IMR-90 (cell line): ENCODE data around the gene PLA2G2E. TPM values are rescaled to one million over a fixed set of nuclear protein-coding genes. Genes with fewer than 3 reads are reported as not detected.

Experiments
- ATAC-seq: fragments of 200-7000 bp; cut with Tn5 transposase; 2 replicates; pipeline ENCODE4 v1.9.1; 2020; ENCODE audit warnings: low read depth, mild to moderate bottlenecking, moderate library complexity
- BruUV-seq: library from RNA; stranded (reverse); fragments of 400-500 nt; replicated peaks from 2 replicates; lab custom pipeline; 2021; lab: Mats Ljungman, UMichigan
- CTCF ChIA-PET: fragments of 300-600 bp; formaldehyde crosslinking; extraction: SDS; loops from one replicate; lab custom pipeline; 2021; ENCODE audit warnings: antibody characterized with exemption; lab: Yijun Ruan, JAX
- POLR2A ChIA-PET: fragments of 300-600 bp; sonication (Branson Sonifier 250); formaldehyde crosslinking; loops from one replicate; lab custom pipeline; 2022; ENCODE audit warnings: antibody characterized with exemption; ENCODE audit not compliant: unreplicated experiment; lab: Charles Lee
- DNase-seq: peaks from one replicate; pipeline ENCODE4 v3.0.0; 2013
- H2AFZ ChIP-seq: replicated peaks from 2 replicates; pipeline ENCODE3; 2013; ENCODE audit warnings: low read length, mild to moderate bottlenecking; ENCODE audit not compliant: poor library complexity
- H2AK5ac ChIP-seq: 2 replicates; pipeline ENCODE4 v1.6.1; 2013; ENCODE audit warnings: low read depth, low read length, inconsistent platforms
- H2AK9ac ChIP-seq: replicated peaks from 2 replicates; pipeline ENCODE3; 2013; ENCODE audit warnings: mild to moderate bottlenecking, low read depth, low read length, moderate library complexity; ENCODE audit not compliant: poor library complexity
- H2BK120ac ChIP-seq: 2 replicates; pipeline ENCODE4 v1.6.1; 2013; ENCODE audit warnings: low read depth, low read length, inconsistent platforms
- H2BK15ac ChIP-seq: 3 replicates; pipeline ENCODE4 v1.6.1; 2013; ENCODE audit warnings: low read depth, low read length, inconsistent platforms
- H2BK20ac ChIP-seq: 2 replicates; pipeline ENCODE4 v1.6.1; 2013; ENCODE audit warnings: low read depth, mild to moderate bottlenecking, inconsistent platforms, low read length, moderate library complexity
- H2BK5ac ChIP-seq: 2 replicates; pipeline ENCODE4 v1.6.1; 2013; ENCODE audit warnings: mild to moderate bottlenecking, low read depth, low read length, inconsistent platforms; ENCODE audit not compliant: poor library complexity, severe bottlenecking
- H3K14ac ChIP-seq: replicated peaks from 2 replicates; pipeline ENCODE4 v1.6.1; 2013; ENCODE audit warnings: low read depth, low read length, inconsistent platforms
- H3K18ac ChIP-seq: 2 replicates; pipeline ENCODE4 v1.6.1; 2013; ENCODE audit warnings: low read depth, low read length, control low read depth
- H3K23ac ChIP-seq: 2 replicates; pipeline ENCODE4 v1.6.1; 2013; ENCODE audit warnings: low read depth, low read length, inconsistent platforms
- H3K27ac ChIP-seq: 2 replicates; pipeline ENCODE4 v1.5.1; 2013; ENCODE audit warnings: mild to moderate bottlenecking, control low read depth, low read length; ENCODE audit not compliant: insufficient read depth
- H3K27me3 ChIP-seq: 2 replicates; pipeline ENCODE4 v1.6.1; 2013; ENCODE audit warnings: low read length; ENCODE audit not compliant: control insufficient read depth, insufficient read depth
- H3K36me3 ChIP-seq: 2 replicates; pipeline ENCODE4 v1.6.1; 2013; ENCODE audit warnings: low read length, mixed read lengths; ENCODE audit not compliant: control insufficient read depth, insufficient read depth
- H3K4ac ChIP-seq: 2 replicates; pipeline ENCODE4 v1.6.1; 2013; ENCODE audit warnings: low read depth, low read length, inconsistent platforms
- H3K4me1 ChIP-seq: 2 replicates; pipeline ENCODE4 v1.6.1; 2013; ENCODE audit warnings: low read length, mixed read lengths; ENCODE audit not compliant: control insufficient read depth, insufficient read depth
- H3K4me2 ChIP-seq: 2 replicates; pipeline ENCODE4 v1.6.1; 2013; ENCODE audit warnings: low read depth, mild to moderate bottlenecking, control low read depth, low read length, moderate library complexity
- H3K4me3 ChIP-seq: 2 replicates; pipeline ENCODE4 v1.5.1; 2013; ENCODE audit warnings: low read depth, mild to moderate bottlenecking, control low read depth, low read length, moderate library complexity; ENCODE audit not compliant: insufficient read depth
- H3K56ac ChIP-seq: 2 replicates; pipeline ENCODE4 v1.6.1; 2013; ENCODE audit warnings: low read length, inconsistent platforms; ENCODE audit not compliant: insufficient read depth; ENCODE audit errors: extremely low read depth
- H3K79me1 ChIP-seq, 2 experiments: 2 replicates each; pipeline ENCODE4 v1.6.1; 2013; ENCODE audit warnings: low read length in 2 of 2, inconsistent platforms in 1 of 2, low read depth in 1 of 2
- H3K9ac ChIP-seq: 2 replicates; pipeline ENCODE4 v1.6.1; 2013; ENCODE audit warnings: low read depth, low read length, control low read depth
- H3K9me1 ChIP-seq: 2 replicates; pipeline ENCODE4 v1.6.1; 2013; ENCODE audit warnings: low read length, inconsistent platforms; ENCODE audit not compliant: insufficient read depth
- H3K9me3 ChIP-seq: 2 replicates; pipeline ENCODE4 v1.6.1; 2013; ENCODE audit warnings: low read length; ENCODE audit not compliant: control insufficient read depth, insufficient read depth
- H4K20me1 ChIP-seq: 2 replicates; pipeline ENCODE4 v1.6.1; 2013; ENCODE audit warnings: low read length, inconsistent platforms; ENCODE audit not compliant: insufficient read depth
- H4K5ac ChIP-seq: 2 replicates; pipeline ENCODE4 v1.6.1; 2013; ENCODE audit warnings: mild to moderate bottlenecking, low read depth, low read length, control low read depth
- H4K8ac ChIP-seq, 2 experiments: 2 replicates each; pipeline ENCODE4 v1.6.1; 2013; ENCODE audit warnings: low read depth in 2 of 2, low read length in 2 of 2, control low read depth in 1 of 2, inconsistent platforms in 1 of 2
- H4K91ac ChIP-seq: 2 replicates; pipeline ENCODE4 v1.6.1; 2013; ENCODE audit warnings: low read depth, low read length, inconsistent platforms; ENCODE audit not compliant: insufficient read depth
- BHLHE40 ChIP-seq: fragments of 150-350 bp; IDR thresholded peaks from 2 replicates; pipeline ENCODE4 v1.6.1; 2016; ENCODE audit warnings: mild to moderate bottlenecking, low read depth, low read length
- CEBPB ChIP-seq: IDR thresholded peaks from 2 replicates; pipeline ENCODE4 v1.6.1; 2012; ENCODE audit warnings: low read depth, low read length, improper control_type of control experiment
- CHD1 ChIP-seq: IDR thresholded peaks from 2 replicates; pipeline ENCODE4 v1.6.1; 2012; ENCODE audit warnings: low read depth, low read length, improper control_type of control experiment
- FOS ChIP-seq: fragments of 150-350 bp; IDR thresholded peaks from 2 replicates; pipeline ENCODE4 v1.6.1; 2016; ENCODE audit warnings: low read depth, low read length
- MAFK ChIP-seq: IDR thresholded peaks from 2 replicates; pipeline ENCODE4 v1.6.1; 2012; ENCODE audit warnings: low read depth, low read length, improper control_type of control experiment
- MAZ ChIP-seq: IDR thresholded peaks from 2 replicates; pipeline ENCODE4 v1.6.1; 2012; ENCODE audit warnings: low read depth, mild to moderate bottlenecking, low read length, improper control_type of control experiment, moderate library complexity, borderline replicate concordance
- MXI1 ChIP-seq: IDR thresholded peaks from 2 replicates; pipeline ENCODE4 v1.6.1; 2012; ENCODE audit warnings: low read depth, mild to moderate bottlenecking, low read length, moderate library complexity, borderline replicate concordance
- NFE2L2 ChIP-seq: fragments of 150-350 bp; IDR thresholded peaks from 2 replicates; pipeline ENCODE4 v1.6.1; 2016; ENCODE audit warnings: low read depth, mild to moderate bottlenecking, low read length
- POLR2A ChIP-seq: IDR thresholded peaks from 2 replicates; pipeline ENCODE4 v1.6.1; 2012; ENCODE audit warnings: mild to moderate bottlenecking, low read depth, low read length
- RAD21 ChIP-seq: IDR thresholded peaks from 2 replicates; pipeline ENCODE4 v1.6.1; 2012; ENCODE audit warnings: low read length, improper control_type of control experiment
- RCOR1 ChIP-seq: IDR thresholded peaks from 2 replicates; pipeline ENCODE4 v1.6.1; 2012; ENCODE audit warnings: mild to moderate bottlenecking, low read length, improper control_type of control experiment; ENCODE audit not compliant: insufficient replicate concordance
- RFX5 ChIP-seq: IDR thresholded peaks from 2 replicates; pipeline ENCODE4 v1.8.0; 2012; ENCODE audit warnings: low read depth, mild to moderate bottlenecking, low read length, moderate library complexity
- SMC3 ChIP-seq: fragments of 150-350 bp; IDR thresholded peaks from 2 replicates; pipeline ENCODE4 v1.6.1; 2016; ENCODE audit warnings: low read depth, mild to moderate bottlenecking, antibody characterized with exemption, low read length, moderate library complexity
- USF2 ChIP-seq: fragments of 150-350 bp; IDR thresholded peaks from 2 replicates; pipeline ENCODE4 v1.6.1; 2017; ENCODE audit warnings: mild to moderate bottlenecking, antibody characterized with exemption, low read length, low read depth
- WGBS, 2 experiments: methylation state at CpG; one replicate each; pipeline versions ENCODE4 v1.1.5 to v1.1.7; 2013; ENCODE audit warnings: missing lambda C conversion rate in 2 of 2; ENCODE audit not compliant: insufficient read length in 1 of 2; ENCODE audit errors: extremely low coverage in 2 of 2; 5-methylcytosine and 5-hydroxymethylcytosine counted together
- dilution Hi-C: fragments of 300-500 bp; cut with HindIII; formaldehyde crosslinking; loops from one replicate; pipeline ENCODE4 v1.14.3; 2018; ENCODE audit warnings: low sequenced_read_pairs; ENCODE audit not compliant: unreplicated experiment
- in situ Hi-C: fragments of 300-500 bp; cut with MboI; formaldehyde crosslinking; loops from 3 replicates; pipeline ENCODE4 v1.14.3; 2019; ENCODE audit warnings: low sequenced_read_pairs, inconsistent platforms, mixed read lengths
- intact Hi-C: fragments of 100-400 bp; cut with micrococcal nuclease; formaldehyde crosslinking; loops from 2 replicates; pipeline ENCODE4 v1.10.0; 2022
- polyA plus RNA-seq, 3 experiments: library from polyadenylated mRNA; depleted of rRNA; stranded (reverse); fragments of >200 nt; gene quantifications; 2 replicates each; pipeline ENCODE4 v1.2.3, GENCODE V29; 2012; ENCODE audit warnings: low replicate concordance in 1 of 3
- total RNA-seq: library from RNA; depleted of rRNA; stranded (reverse); fragments of >200 nt; gene quantifications from 2 replicates; pipeline ENCODE4 v1.2.3, GENCODE V29; 2012
- TF ChIP-seq, protein P1 (sequence below): fragments of 150-350 bp; IDR thresholded peaks from 2 replicates; pipeline ENCODE4 v1.6.1; 2016; ENCODE audit warnings: low read depth, mild to moderate bottlenecking, low read length, moderate library complexity, borderline replicate concordance
- TF ChIP-seq, protein P2 (sequence below): conservative IDR thresholded peaks from 2 replicates; pipeline ENCODE4 v1.5.1; 2012; ENCODE audit warnings: mild to moderate bottlenecking, low read depth, low read length, improper control_type of control experiment

Gene PLA2G2E
- total and polyA plus RNA-seq, 2 of the 4 experiments (the other 2 are of a cell fraction): not detected

GRCh38 chr1:19903621-19904020 lies 19.8 kb downstream of the PLA2G2E start:
- Histone ChIP-seq H3K4me2 (no peak overlapping the region), H3K9me3 (no peaks in the 10 kb centered on the region), H4K5ac (no peak overlapping the region), H4K8ac (no peak overlapping the region), H2AK5ac (no peak overlapping the region), H3K4me1 (no peaks in the 10 kb centered on the region), H3K14ac (no peak overlapping the region), H4K91ac (no peak overlapping the region), H2AFZ (no peak overlapping the region), H3K36me3 (peaks cover 29% of the 10 kb centered on the region), H2AK9ac (no peak overlapping the region), H3K4me3 (no peak overlapping the region), H3K9ac (no peak overlapping the region), H2BK120ac (no peak overlapping the region), H4K20me1 (no peaks in the 10 kb centered on the region), H3K79me1 (peaks cover 6 to 11% of the 10 kb centered on the region in 2 experiments; a peak in 3 of 4 replicates), H2BK15ac (no peak overlapping the region), H3K9me1 (peaks cover 4% of the 10 kb centered on the region; the same call in 1 of the 2 replicates), H3K56ac (no peak overlapping the region), H3K27me3 (no peaks in the 10 kb centered on the region), H3K23ac (no peak overlapping the region), H3K27ac (no peak overlapping the region), H2BK5ac (no peak overlapping the region), H2BK20ac (no peak overlapping the region), H3K18ac (no peak overlapping the region), H3K4ac (no peak overlapping the region)
- dilution Hi-C loops (no loop called here), in situ Hi-C loops (no loop called here), intact Hi-C loops (no loop called here)
- no peak for TF ChIP-seq BHLHE40
- no peak for TF ChIP-seq RCOR1
- TF ChIP-seq, protein P1, sequence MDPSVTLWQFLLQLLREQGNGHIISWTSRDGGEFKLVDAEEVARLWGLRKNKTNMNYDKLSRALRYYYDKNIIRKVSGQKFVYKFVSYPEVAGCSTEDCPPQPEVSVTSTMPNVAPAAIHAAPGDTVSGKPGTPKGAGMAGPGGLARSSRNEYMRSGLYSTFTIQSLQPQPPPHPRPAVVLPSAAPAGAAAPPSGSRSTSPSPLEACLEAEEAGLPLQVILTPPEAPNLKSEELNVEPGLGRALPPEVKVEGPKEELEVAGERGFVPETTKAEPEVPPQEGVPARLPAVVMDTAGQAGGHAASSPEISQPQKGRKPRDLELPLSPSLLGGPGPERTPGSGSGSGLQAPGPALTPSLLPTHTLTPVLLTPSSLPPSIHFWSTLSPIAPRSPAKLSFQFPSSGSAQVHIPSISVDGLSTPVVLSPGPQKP: no peak
- TF ChIP-seq RAD21: no peak
- no peak for TF ChIP-seq CHD1
- TF ChIP-seq, protein P2, sequence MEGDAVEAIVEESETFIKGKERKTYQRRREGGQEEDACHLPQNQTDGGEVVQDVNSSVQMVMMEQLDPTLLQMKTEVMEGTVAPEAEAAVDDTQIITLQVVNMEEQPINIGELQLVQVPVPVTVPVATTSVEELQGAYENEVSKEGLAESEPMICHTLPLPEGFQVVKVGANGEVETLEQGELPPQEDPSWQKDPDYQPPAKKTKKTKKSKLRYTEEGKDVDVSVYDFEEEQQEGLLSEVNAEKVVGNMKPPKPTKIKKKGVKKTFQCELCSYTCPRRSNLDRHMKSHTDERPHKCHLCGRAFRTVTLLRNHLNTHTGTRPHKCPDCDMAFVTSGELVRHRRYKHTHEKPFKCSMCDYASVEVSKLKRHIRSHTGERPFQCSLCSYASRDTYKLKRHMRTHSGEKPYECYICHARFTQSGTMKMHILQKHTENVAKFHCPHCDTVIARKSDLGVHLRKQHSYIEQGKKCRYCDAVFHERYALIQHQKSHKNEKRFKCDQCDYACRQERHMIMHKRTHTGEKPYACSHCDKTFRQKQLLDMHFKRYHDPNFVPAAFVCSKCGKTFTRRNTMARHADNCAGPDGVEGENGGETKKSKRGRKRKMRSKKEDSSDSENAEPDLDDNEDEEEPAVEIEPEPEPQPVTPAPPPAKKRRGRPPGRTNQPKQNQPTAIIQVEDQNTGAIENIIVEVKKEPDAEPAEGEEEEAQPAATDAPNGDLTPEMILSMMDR: no peak
- no peak for TF ChIP-seq NFE2L2
- TF ChIP-seq POLR2A: no peak
- TF ChIP-seq CEBPB: no peak
- TF ChIP-seq MXI1: no peak
- no peak for TF ChIP-seq MAZ
- no peak for TF ChIP-seq USF2
- TF ChIP-seq SMC3: no peak
- TF ChIP-seq MAFK: no peak
- TF ChIP-seq FOS: no peak
- no peak for TF ChIP-seq RFX5
- 92% methylated on average over 7 of the region's 7 CpGs; no CpG with 5 or more reads in 1 of the 2 experiments for WGBS, 2 experiments
- BruUV-seq: no TSS peak
- ATAC-seq (no peak), DNase-seq (no peak)
- ChIA-PET CTCF (no interaction called here), POLR2A (no interaction called here)
